ENCODE data around the gene KCNJ10.

DNA sequence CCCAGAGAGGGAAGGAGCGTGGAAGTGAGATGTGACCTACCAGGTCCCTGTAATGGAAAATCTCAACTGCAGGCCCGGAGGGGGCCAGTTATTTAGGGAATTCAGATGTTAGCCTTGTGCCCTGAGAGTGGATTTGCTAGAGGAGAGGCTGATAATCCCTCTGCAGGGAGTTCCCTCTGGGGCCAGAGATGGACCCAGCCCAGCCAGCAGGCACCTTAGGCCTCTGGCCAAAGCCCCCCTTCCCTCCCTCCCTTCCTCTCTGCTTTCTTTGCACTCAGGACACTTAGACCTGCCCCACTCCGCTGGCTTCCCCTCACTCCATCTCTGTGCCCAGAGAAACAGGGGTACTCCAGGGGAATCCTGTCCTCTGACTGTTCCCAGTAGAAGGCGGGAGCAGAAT, 44.1 kb upstream of the KCNJ10 start:
- TF ChIP-seq, protein P1, sequence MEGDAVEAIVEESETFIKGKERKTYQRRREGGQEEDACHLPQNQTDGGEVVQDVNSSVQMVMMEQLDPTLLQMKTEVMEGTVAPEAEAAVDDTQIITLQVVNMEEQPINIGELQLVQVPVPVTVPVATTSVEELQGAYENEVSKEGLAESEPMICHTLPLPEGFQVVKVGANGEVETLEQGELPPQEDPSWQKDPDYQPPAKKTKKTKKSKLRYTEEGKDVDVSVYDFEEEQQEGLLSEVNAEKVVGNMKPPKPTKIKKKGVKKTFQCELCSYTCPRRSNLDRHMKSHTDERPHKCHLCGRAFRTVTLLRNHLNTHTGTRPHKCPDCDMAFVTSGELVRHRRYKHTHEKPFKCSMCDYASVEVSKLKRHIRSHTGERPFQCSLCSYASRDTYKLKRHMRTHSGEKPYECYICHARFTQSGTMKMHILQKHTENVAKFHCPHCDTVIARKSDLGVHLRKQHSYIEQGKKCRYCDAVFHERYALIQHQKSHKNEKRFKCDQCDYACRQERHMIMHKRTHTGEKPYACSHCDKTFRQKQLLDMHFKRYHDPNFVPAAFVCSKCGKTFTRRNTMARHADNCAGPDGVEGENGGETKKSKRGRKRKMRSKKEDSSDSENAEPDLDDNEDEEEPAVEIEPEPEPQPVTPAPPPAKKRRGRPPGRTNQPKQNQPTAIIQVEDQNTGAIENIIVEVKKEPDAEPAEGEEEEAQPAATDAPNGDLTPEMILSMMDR (IDR thresholded peaks at IDR 0.05), result no peak
- TF ChIP-seq POLR2A (IDR thresholded peaks at IDR 0.05), result no peak

Data from right lobe of liver (tissue), 4 donors.